GM12801 (cell line): ENCODE results near the gene GALNS.

Experiments used
- CTCF ChIP-seq: IDR thresholded peaks from one replicate; pipeline ENCODE4 v1.5.1; 2011; ENCODE audit warnings: control low read depth; ENCODE audit not compliant: insufficient read length; ENCODE audit errors: extremely low read depth

GALNS gene

GRCh38 chr16:88865310-88865709 is 8.6 kb upstream of the GALNS start:
- no peak for TF ChIP-seq CTCF

- TF ChIP-seq CTCF = no peak
These were observed 7.8 kb upstream of the GALNS start for GRCh38 chr16:88864521-88864920.

GRCh38 chr16:88864099-88864498 is 7.4 kb upstream of the GALNS start:
- no peak for TF ChIP-seq CTCF

- no peak for TF ChIP-seq CTCF
These were observed 6.7 kb upstream of the GALNS start for GRCh38 chr16:88863426-88863825.

GRCh38 chr16:88862968-88863367 is 6.2 kb upstream of the GALNS start:
- no peak for TF ChIP-seq CTCF

GRCh38 chr16:88861359-88861758 is 4.6 kb upstream of the GALNS start:
- TF ChIP-seq CTCF = no peak

GRCh38 chr16:88859381-88860091 is 2.8 kb upstream of the GALNS start:
- TF ChIP-seq CTCF = no peak
